GM23248 (cell line): Measurements from ENCODE around the gene RASAL2.

ENCODE experiments used
- EZH2 ChIP-seq: fragments of 200-600 bp; sonication (generic); IDR thresholded peaks from 2 replicates; pipeline ENCODE4 v1.6.1; 2018; ENCODE audit warnings: antibody characterized with exemption, mild to moderate bottlenecking; ENCODE audit not compliant: insufficient read depth, poor library complexity, severe bottlenecking
- EZH2phosphoT487 ChIP-seq: fragments of 200-600 bp; sonication (generic); IDR thresholded peaks from 2 replicates; pipeline ENCODE4 v1.6.1; 2018; ENCODE audit warnings: antibody characterized with exemption, moderate library complexity, mild to moderate bottlenecking, low read depth; ENCODE audit not compliant: insufficient read depth

- TF ChIP-seq EZH2phosphoT487: no peak
- no peak for TF ChIP-seq EZH2
Measured at GRCh38 chr1:178411756-178412399, 318.0 kb downstream of the RASAL2 start.
